ENCODE measurements around the gene DLG3.

GRCh38 chrX:70477734-70478075 is 33.1 kb downstream of the DLG3 start:
- TF ChIP-seq SMC3 (IDR thresholded peaks at IDR 0.05) (no peak), CTCF (IDR thresholded peaks at IDR 0.05) (no peak), REST (IDR thresholded peaks at IDR 0.05) (no peak), PBX3 (IDR thresholded peaks at IDR 0.05) (no peak), ELK1 (IDR thresholded peaks at IDR 0.05; ENCODE audit: low read depth, low read length) (no peak)
